ENCODE measurements around the gene MSX1.

DNA sequence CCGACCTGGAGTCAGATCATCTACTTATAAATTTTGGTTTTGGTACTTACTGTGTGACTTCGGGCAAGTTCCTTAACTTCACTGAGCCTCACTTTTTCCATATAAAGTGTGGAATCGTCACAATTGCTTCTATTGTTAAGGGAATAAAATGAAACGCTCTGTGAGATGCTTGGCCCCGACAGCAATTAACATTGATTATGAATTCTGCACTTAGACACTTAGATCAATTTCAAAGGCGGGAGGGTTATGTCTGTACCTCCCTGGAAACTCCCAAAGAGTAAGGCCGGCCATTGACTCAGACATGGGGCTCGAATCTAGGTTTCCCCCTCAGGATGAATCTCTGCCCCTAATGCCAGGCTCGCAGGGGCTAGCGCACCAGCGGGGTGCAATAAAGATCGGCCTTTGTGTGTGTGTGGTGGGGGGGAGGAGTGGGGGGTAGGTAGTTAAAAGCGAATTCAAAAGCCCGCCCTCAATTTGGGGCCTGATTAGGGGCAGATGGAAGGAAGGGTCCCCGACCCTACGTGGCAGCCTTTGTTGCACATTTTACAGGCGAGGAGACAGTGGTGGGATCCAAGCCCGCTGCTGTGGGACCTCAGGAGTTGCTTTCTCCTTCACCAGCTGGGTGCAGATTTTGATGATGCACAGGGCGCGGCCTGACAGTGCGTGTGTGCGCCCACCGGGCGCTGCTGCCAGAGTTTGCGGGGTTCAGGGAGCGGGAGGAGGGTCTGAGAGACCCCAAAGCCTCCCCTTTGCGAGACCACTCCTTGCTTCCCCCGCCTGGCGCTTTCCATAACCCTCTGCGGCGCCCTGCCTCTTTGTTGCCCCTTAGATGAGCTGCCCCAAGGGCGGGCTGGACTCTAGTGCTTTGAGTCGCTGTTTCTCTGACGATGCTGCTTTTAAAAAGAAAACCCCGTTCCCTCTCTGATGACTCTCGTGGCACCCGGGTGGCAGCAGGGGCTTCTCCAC, 9.6 kb downstream of the MSX1 start:
- TF ChIP-seq, protein P1, sequence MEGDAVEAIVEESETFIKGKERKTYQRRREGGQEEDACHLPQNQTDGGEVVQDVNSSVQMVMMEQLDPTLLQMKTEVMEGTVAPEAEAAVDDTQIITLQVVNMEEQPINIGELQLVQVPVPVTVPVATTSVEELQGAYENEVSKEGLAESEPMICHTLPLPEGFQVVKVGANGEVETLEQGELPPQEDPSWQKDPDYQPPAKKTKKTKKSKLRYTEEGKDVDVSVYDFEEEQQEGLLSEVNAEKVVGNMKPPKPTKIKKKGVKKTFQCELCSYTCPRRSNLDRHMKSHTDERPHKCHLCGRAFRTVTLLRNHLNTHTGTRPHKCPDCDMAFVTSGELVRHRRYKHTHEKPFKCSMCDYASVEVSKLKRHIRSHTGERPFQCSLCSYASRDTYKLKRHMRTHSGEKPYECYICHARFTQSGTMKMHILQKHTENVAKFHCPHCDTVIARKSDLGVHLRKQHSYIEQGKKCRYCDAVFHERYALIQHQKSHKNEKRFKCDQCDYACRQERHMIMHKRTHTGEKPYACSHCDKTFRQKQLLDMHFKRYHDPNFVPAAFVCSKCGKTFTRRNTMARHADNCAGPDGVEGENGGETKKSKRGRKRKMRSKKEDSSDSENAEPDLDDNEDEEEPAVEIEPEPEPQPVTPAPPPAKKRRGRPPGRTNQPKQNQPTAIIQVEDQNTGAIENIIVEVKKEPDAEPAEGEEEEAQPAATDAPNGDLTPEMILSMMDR (IDR thresholded peaks at IDR 0.05) = no peak
- TF ChIP-seq POLR2A (IDR thresholded peaks at IDR 0.05) = no peak

Data from ovary (tissue), 3 donors.